H1 (cell line): ENCODE results near the gene B3GALT6. TPM values are rescaled to one million over a fixed set of nuclear protein-coding genes. Genes with fewer than 3 reads are reported as not detected.

Source experiments
- CTCF ChIA-PET: fragments of 300-600 bp; sonication (Branson Sonifier 250); formaldehyde crosslinking; loops from one replicate; lab custom pipeline; 2021; ENCODE audit not compliant: partially characterized antibody; lab: Charles Lee
- POLR2A ChIA-PET: fragments of 300-600 bp; sonication (Branson Sonifier 250); formaldehyde crosslinking; loops from one replicate; lab custom pipeline; 2021; ENCODE audit warnings: inconsistent platforms; ENCODE audit not compliant: partially characterized antibody; lab: Charles Lee
- DNase-seq, 2 experiments: peaks; one replicate each; pipeline versions ENCODE4 v3.0.0 to v3.0.0-alpha.2; 2010 to 2022; ENCODE audit warnings: low spot score in 2 of 2, low read depth in 1 of 2, mixed read lengths in 1 of 2
- FAIRE-seq: peaks from 2 replicates; lab custom pipeline; 2011; peaks lifted over from hg19 to GRCh38; lab: Jason Lieb, UNC
- H2AFZ ChIP-seq: 2 replicates; pipeline ENCODE4 v1.8.1; 2012; ENCODE audit warnings: low read length, inconsistent platforms
- H2AK5ac ChIP-seq: 2 replicates; pipeline ENCODE4 v1.6.1; 2013; ENCODE audit warnings: low read depth, low read length
- H2BK120ac ChIP-seq: replicated peaks from 2 replicates; pipeline ENCODE3; 2013; ENCODE audit warnings: low read depth, low read length, inconsistent platforms
- H2BK12ac ChIP-seq: 2 replicates; pipeline ENCODE4 v1.6.1; 2013; ENCODE audit warnings: low read depth, low read length
- H2BK15ac ChIP-seq: 2 replicates; pipeline ENCODE4 v1.6.1; 2013; ENCODE audit warnings: low read length
- H2BK20ac ChIP-seq: 2 replicates; pipeline ENCODE4 v1.6.1; 2013; ENCODE audit warnings: low read length
- H2BK5ac ChIP-seq: 2 replicates; pipeline ENCODE4 v1.6.1; 2013; ENCODE audit warnings: low read depth, low read length
- H3K14ac ChIP-seq: 2 replicates; pipeline ENCODE4 v1.6.1; 2013; ENCODE audit warnings: inconsistent platforms; ENCODE audit not compliant: insufficient read length
- H3K18ac ChIP-seq: 2 replicates; pipeline ENCODE4 v1.6.1; 2013; ENCODE audit warnings: low read length; ENCODE audit errors: extremely low read depth
- H3K23ac ChIP-seq: 2 replicates; pipeline ENCODE4 v1.6.1; 2013; ENCODE audit warnings: inconsistent platforms; ENCODE audit not compliant: insufficient read length
- H3K23me2 ChIP-seq: 2 replicates; pipeline ENCODE4 v1.6.1; 2013; ENCODE audit warnings: low read depth, low read length
- H3K27ac ChIP-seq: 2 replicates; pipeline ENCODE4 v1.6.1; 2011; ENCODE audit warnings: low read depth, low read length, inconsistent platforms
- H3K27me3 ChIP-seq, 4 experiments: replicated peaks in 1 of 4; 1 replicate in 1 of 4; 2 replicates in 3 of 4; pipeline versions ENCODE4 v1.6.1 to v1.8.1; 2011 to 2013; ENCODE audit warnings: low read length in 3 of 4, mild to moderate bottlenecking in 3 of 4, inconsistent platforms in 2 of 4, mixed read lengths in 2 of 4, moderate library complexity in 1 of 4; ENCODE audit not compliant: control insufficient read depth in 3 of 4, insufficient read depth in 3 of 4; ENCODE audit errors: extremely low read depth in 1 of 4
- H3K36me3 ChIP-seq, 4 experiments: 2 replicates each; pipeline versions ENCODE4 v1.6.1 to v1.8.1; 2011 to 2013; ENCODE audit warnings: mild to moderate bottlenecking in 4 of 4, low read length in 3 of 4, moderate library complexity in 2 of 4, control low read depth in 1 of 4, inconsistent platforms in 1 of 4; ENCODE audit not compliant: insufficient read depth in 4 of 4, control insufficient read depth in 2 of 4
- H3K4ac ChIP-seq: replicated peaks from 2 replicates; pipeline ENCODE3; 2013; ENCODE audit warnings: low read length, low read depth, mixed read lengths, inconsistent platforms; ENCODE audit not compliant: insufficient read length
- H3K4me1 ChIP-seq, 4 experiments: replicated peaks in 1 of 4; 1 replicate in 1 of 4; 2 replicates in 3 of 4; pipeline versions ENCODE4 v1.6.1 to v1.8.1; 2011 to 2013; ENCODE audit warnings: low read length in 3 of 4, inconsistent platforms in 2 of 4, mixed read lengths in 1 of 4; ENCODE audit not compliant: insufficient read depth in 4 of 4, control insufficient read depth in 3 of 4
- H3K4me2 ChIP-seq, 2 experiments: 2 replicates each; pipeline versions ENCODE4 v1.6.1 to v1.8.1; 2011 to 2013; ENCODE audit warnings: low read depth in 2 of 2, low read length in 2 of 2, control low read depth in 1 of 2, inconsistent platforms in 1 of 2, mild to moderate bottlenecking in 1 of 2; ENCODE audit not compliant: insufficient read depth in 1 of 2
- H3K4me3 ChIP-seq, 4 experiments: fragments of 200-600, 300-600 bp in 1 of 4; sonication (generic), shearing (Covaris generic), sonication (Bioruptor Twin) in 1 of 4; 2 replicates each; pipeline versions ENCODE4 v1.5.1 to v1.8.1; 2011 to 2016; ENCODE audit warnings: low read length in 4 of 4, low read depth in 3 of 4, control low read depth in 2 of 4, inconsistent platforms in 2 of 4, mild to moderate bottlenecking in 2 of 4, mixed read lengths in 1 of 4, moderate library complexity in 1 of 4; ENCODE audit not compliant: insufficient read depth in 2 of 4; ENCODE audit errors: extremely low read depth in 1 of 4
- H3K56ac ChIP-seq: replicated peaks from 2 replicates; pipeline ENCODE3; 2013; ENCODE audit warnings: low read depth, mild to moderate bottlenecking, mixed read lengths, low read length, inconsistent platforms; ENCODE audit not compliant: insufficient read length
- H3K79me1 ChIP-seq: 2 replicates; pipeline ENCODE4 v1.6.1; 2013; ENCODE audit warnings: low read depth, low read length, control low read depth
- H3K79me2 ChIP-seq, 2 experiments: 2 replicates each; pipeline versions ENCODE4 v1.6.1 to v1.8.1; 2012 to 2013; ENCODE audit warnings: low read length in 2 of 2, mild to moderate bottlenecking in 2 of 2, inconsistent platforms in 1 of 2; ENCODE audit not compliant: insufficient read depth in 2 of 2, control insufficient read depth in 1 of 2
- H3K9ac ChIP-seq, 4 experiments: replicated peaks in 1 of 4; 1 replicate in 1 of 4; 2 replicates in 3 of 4; pipeline versions ENCODE4 v1.6.1 to v1.8.1; 2011 to 2013; ENCODE audit warnings: low read depth in 3 of 4, low read length in 3 of 4, control low read depth in 2 of 4, mild to moderate bottlenecking in 2 of 4, moderate library complexity in 2 of 4, inconsistent platforms in 1 of 4; ENCODE audit errors: extremely low read depth in 1 of 4
- H3K9me3 ChIP-seq, 2 experiments: 2 replicates each; pipeline versions ENCODE4 v1.6.1 to v1.8.1; 2012 to 2013; ENCODE audit warnings: mild to moderate bottlenecking in 2 of 2, moderate library complexity in 2 of 2, control low read depth in 1 of 2, inconsistent platforms in 1 of 2, low read depth in 1 of 2, low read length in 1 of 2, mixed read lengths in 1 of 2; ENCODE audit not compliant: insufficient read depth in 2 of 2
- H4K20me1 ChIP-seq, 2 experiments: replicated peaks in 1 of 2; 2 replicates each; pipeline versions ENCODE3 to v1.8.1; 2011 to 2013; ENCODE audit warnings: inconsistent platforms in 2 of 2, low read length in 2 of 2, mild to moderate bottlenecking in 1 of 2; ENCODE audit not compliant: insufficient read depth in 2 of 2, control insufficient read depth in 1 of 2
- H4K5ac ChIP-seq: 2 replicates; pipeline ENCODE4 v1.6.1; 2013; ENCODE audit warnings: low read length, low read depth, mixed read lengths, inconsistent platforms; ENCODE audit not compliant: insufficient read length
- H4K8ac ChIP-seq: 2 replicates; pipeline ENCODE4 v1.8.0; 2013; ENCODE audit warnings: mild to moderate bottlenecking, moderate library complexity, low read length, inconsistent platforms; ENCODE audit not compliant: insufficient read depth; ENCODE audit errors: extremely low read depth
- H4K91ac ChIP-seq: replicated peaks from 2 replicates; pipeline ENCODE3; 2013; ENCODE audit warnings: low read length, mixed read lengths, inconsistent platforms; ENCODE audit not compliant: insufficient read length
- BACH1 ChIP-seq: IDR thresholded peaks from 2 replicates; pipeline ENCODE4 v1.6.1; 2012; ENCODE audit warnings: low read length, improper control_type of control experiment
- CBX5 ChIP-seq: fragments of 300-800, 300-1000 bp; sonication (generic); IDR thresholded peaks from 2 replicates; pipeline ENCODE4 v1.7.1; 2016; ENCODE audit warnings: antibody characterized with exemption, low read length, low read depth
- EGR1 ChIP-seq: IDR thresholded peaks from 2 replicates; pipeline ENCODE4 v1.6.1; 2011; ENCODE audit warnings: low read depth, low read length, borderline replicate concordance
- EP300 ChIP-seq, 2 experiments: IDR thresholded peaks; 1 replicate in 1 of 2; 2 replicates in 1 of 2; pipeline ENCODE4 v1.6.1; 2011 to 2012; ENCODE audit warnings: low read depth in 2 of 2, low read length in 2 of 2, mild to moderate bottlenecking in 2 of 2, borderline replicate concordance in 1 of 2, inconsistent platforms in 1 of 2, moderate library complexity in 1 of 2
- GTF2F1 ChIP-seq: IDR thresholded peaks from 2 replicates; pipeline ENCODE4 v1.6.1; 2012; ENCODE audit warnings: low read depth, low read length, improper control_type of control experiment, borderline replicate concordance
- KDM5A ChIP-seq: fragments of 200-600 bp; IDR thresholded peaks from 2 replicates; pipeline ENCODE4 v1.7.1; 2012; ENCODE audit warnings: mild to moderate bottlenecking, low read length, inconsistent platforms, mixed read lengths
- PHF8 ChIP-seq: fragments of 200-600 bp; sonication (generic); conservative IDR thresholded peaks from 2 replicates; pipeline ENCODE4 v1.7.1; 2012; ENCODE audit warnings: low read depth, mild to moderate bottlenecking, inconsistent platforms, low read length, moderate library complexity
- RFX5 ChIP-seq: IDR thresholded peaks from 2 replicates; pipeline ENCODE4 v1.6.1; 2011; ENCODE audit warnings: low read depth, low read length, improper control_type of control experiment, borderline replicate concordance
- RXRA ChIP-seq: IDR thresholded peaks from 2 replicates; pipeline ENCODE4 v1.6.1; 2011; ENCODE audit warnings: low read depth, mild to moderate bottlenecking, low read length, moderate library complexity; ENCODE audit not compliant: insufficient read depth
- SIX5 ChIP-seq: IDR thresholded peaks from 2 replicates; pipeline ENCODE4 v1.6.1; 2011; ENCODE audit warnings: mild to moderate bottlenecking, low read depth, low read length
- SP4 ChIP-seq: IDR thresholded peaks from 2 replicates; pipeline ENCODE4 v1.6.1; 2012; ENCODE audit warnings: low read length, inconsistent platforms
- WGBS, 2 experiments: shearing (Covaris generic) in 1 of 2; methylation state at CpG; one replicate each; pipeline versions ENCODE4 v1.1.6 to v1.1.7; 2013 to 2015; ENCODE audit warnings: low lambda C conversion rate in 2 of 2, mixed read lengths in 2 of 2, inconsistent platforms in 1 of 2, low coverage in 1 of 2, missing lambda C conversion rate in 1 of 2; ENCODE audit not compliant: insufficient replicate concordance in 2 of 2, insufficient coverage in 1 of 2, insufficient read length in 1 of 2; ENCODE audit errors: extremely low coverage in 1 of 2, missing lambda C conversion rate in 1 of 2; 5-methylcytosine and 5-hydroxymethylcytosine counted together
- polyA plus RNA-seq, 7 experiments: library from polyadenylated mRNA; depleted of rRNA in 3 of 7; stranded (reverse) in 5 of 7; unstranded in 2 of 7; fragments of >200 nt in 5 of 7; fragments of 200-250 nt in 2 of 7; gene quantifications; 1 replicate in 5 of 7; 2 replicates in 1 of 7; 4 replicates in 1 of 7; pipeline versions ENCODE4 v1.2.1 to v1.2.3, GENCODE V29; 2011 to 2013; ENCODE audit warnings: missing spikeins in 2 of 7, mixed read lengths in 2 of 7
- total RNA-seq: library from RNA; stranded (reverse); fragmentation: NEBNext Ultra II Directional; extraction: Animal tissue kit (Norgen Biotek cat#: 25700); gene quantifications from 2 replicates; pipeline ENCODE4 v1.2.1, GENCODE V29; 2021

The B3GALT6 gene
- total and polyA plus RNA-seq, 2 of the 8 experiments (the other 6 are each of a cell fraction or from before 2014, with no cell fraction given), result 18.4 to 20.4 TPM

- no peak overlapping the region for H3K4me2 ChIP-seq
- no peak overlapping the region for H3K56ac ChIP-seq
- ChIA-PET CTCF (interaction anchor here (0.8 to 1.6 kb wide), 7 partner anchors 10 to 116 kb away, joined by 3 to 5 read pairs (median 3); no protein-coding TSS in a partner anchor), POLR2A (interaction anchor here (0.6 to 1.6 kb wide), 6 partner anchors 9 to 131 kb away, joined by 3 to 5 read pairs (median 3); partner anchors contain the start of gene C1QTNF12)
- no peak overlapping the region for H4K91ac ChIP-seq
- no peak overlapping the region for H2BK5ac ChIP-seq
- H3K18ac ChIP-seq, result no peak overlapping the region
- peaks cover 0 to 6% (median 3%) of the 10 kb centered on the region in 4 experiments; a peak in 2 of 7 replicates for H3K4me1 ChIP-seq
- H2AFZ ChIP-seq, result no peak overlapping the region
- no peak overlapping the region for H2BK120ac ChIP-seq
- WGBS, 2 experiments, result 89% methylated on average over 45 of the region's 48 CpGs; no CpG with 5 or more reads in 1 of the 2 experiments
- FAIRE-seq (no peak), DNase-seq (no peak)
- H3K14ac ChIP-seq, result no peak overlapping the region
- H2BK12ac ChIP-seq, result no peak overlapping the region; the same call in 1 of the 2 replicates
- no peaks in the 10 kb centered on the region; a peak in 2 of 7 replicates for H3K27me3 ChIP-seq
- H2AK5ac ChIP-seq, result no peak overlapping the region
- no peak overlapping the region for H4K5ac ChIP-seq
- peaks cover 0 to 3% (median 0%) of the 10 kb centered on the region in 4 experiments; a peak in 1 of 8 replicates for H3K36me3 ChIP-seq
- H3K79me1 ChIP-seq, result peaks cover 14% of the 10 kb centered on the region
- no peak overlapping the region for H3K4me3 ChIP-seq
- H3K9me3 ChIP-seq, result peaks cover 0 to 3% of the 10 kb centered on the region in 2 experiments; a peak in 2 of 4 replicates
- no peaks in the 10 kb centered on the region; the same call in 1 of the 2 replicates for H3K23me2 ChIP-seq
- H3K79me2 ChIP-seq, result peaks cover 0 to 6% of the 10 kb centered on the region in 2 experiments; a peak in 1 of 4 replicates
- H4K20me1 ChIP-seq, result peaks cover 2 to 15% of the 10 kb centered on the region in 2 experiments
- no peak overlapping the region for H2BK15ac ChIP-seq
- peak overlapping the region; percentile 79 for H4K8ac ChIP-seq
- H3K9ac ChIP-seq, result peak overlapping the region in 1 of 4 experiments; percentile 20; a peak in 3 of 7 replicates
- H2BK20ac ChIP-seq, result no peak overlapping the region
- no peak overlapping the region for H3K4ac ChIP-seq
- no peak overlapping the region for H3K23ac ChIP-seq
- no peak overlapping the region for H3K27ac ChIP-seq
- TF ChIP-seq PHF8 (no peak), BACH1 (no peak), RXRA (no peak), GTF2F1 (no peak), RFX5 (no peak), CBX5 (no peak), SP4 (no peak), KDM5A (no peak), SIX5 (no peak), EGR1 (no peak), EP300 (IDR thresholded peaks at IDR 0.05; ENCODE audit: borderline replicate concordance in 1 of 2, low read depth in 2 of 2, low read length in 2 of 2) (no peak)
These were observed 6.1 kb downstream of the B3GALT6 start for GRCh38 chr1:1237874-1238701.
